Mammary epithelial cell (primary cell): Measurements from ENCODE around the gene STIMATE.

Experiments
- EZH2 ChIP-seq: IDR thresholded peaks from 2 replicates; pipeline ENCODE4 v1.6.1; 2012; ENCODE audit warnings: low read length, inconsistent platforms, borderline replicate concordance
- TF ChIP-seq, protein P1 (sequence below), 2 donors: IDR thresholded peaks in 1 of 2; conservative IDR thresholded peaks in 1 of 2; 2 replicates each; pipeline ENCODE4 v1.5.1; 2011 to 2012; ENCODE audit warnings: inconsistent platforms in 2 of 2, low read length in 2 of 2, mild to moderate bottlenecking in 2 of 2, control low read depth in 1 of 2, low read depth in 1 of 2; ENCODE audit not compliant: insufficient read depth in 1 of 2; ENCODE audit errors: extremely low read depth in 1 of 2

DNA sequence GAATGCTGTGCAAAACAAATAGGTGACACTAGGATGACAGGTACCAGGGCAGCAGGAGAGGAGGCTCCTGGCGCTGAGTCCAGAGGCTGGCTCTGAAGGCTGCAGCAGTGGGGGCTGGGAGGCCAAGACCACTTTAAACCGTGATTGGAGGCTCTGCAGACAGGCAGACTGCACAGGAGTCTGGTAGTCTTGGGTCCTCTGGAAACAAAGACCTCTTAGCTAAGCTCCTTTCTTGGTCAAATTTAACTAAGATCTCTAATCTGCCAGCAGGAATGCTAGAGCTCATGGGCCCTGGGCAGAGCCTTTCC lies 58.1 kb downstream of the STIMATE start:
- TF ChIP-seq, protein P1, sequence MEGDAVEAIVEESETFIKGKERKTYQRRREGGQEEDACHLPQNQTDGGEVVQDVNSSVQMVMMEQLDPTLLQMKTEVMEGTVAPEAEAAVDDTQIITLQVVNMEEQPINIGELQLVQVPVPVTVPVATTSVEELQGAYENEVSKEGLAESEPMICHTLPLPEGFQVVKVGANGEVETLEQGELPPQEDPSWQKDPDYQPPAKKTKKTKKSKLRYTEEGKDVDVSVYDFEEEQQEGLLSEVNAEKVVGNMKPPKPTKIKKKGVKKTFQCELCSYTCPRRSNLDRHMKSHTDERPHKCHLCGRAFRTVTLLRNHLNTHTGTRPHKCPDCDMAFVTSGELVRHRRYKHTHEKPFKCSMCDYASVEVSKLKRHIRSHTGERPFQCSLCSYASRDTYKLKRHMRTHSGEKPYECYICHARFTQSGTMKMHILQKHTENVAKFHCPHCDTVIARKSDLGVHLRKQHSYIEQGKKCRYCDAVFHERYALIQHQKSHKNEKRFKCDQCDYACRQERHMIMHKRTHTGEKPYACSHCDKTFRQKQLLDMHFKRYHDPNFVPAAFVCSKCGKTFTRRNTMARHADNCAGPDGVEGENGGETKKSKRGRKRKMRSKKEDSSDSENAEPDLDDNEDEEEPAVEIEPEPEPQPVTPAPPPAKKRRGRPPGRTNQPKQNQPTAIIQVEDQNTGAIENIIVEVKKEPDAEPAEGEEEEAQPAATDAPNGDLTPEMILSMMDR (conservative IDR thresholded peaks at IDR 0.05 in 1 of 2, IDR thresholded peaks at IDR 0.05 in 1 of 2; ENCODE audit: extremely low read depth in 1 of 2, insufficient read depth in 1 of 2, low read depth in 1 of 2, low read length in 2 of 2) = no peak
- no peak for TF ChIP-seq EZH2
